SK-N-MC (cell line): Measurements from ENCODE around the gene B3GNT7.

Source experiments
- EZH2 ChIP-seq: fragments of 200-600 bp; sonication (generic); IDR thresholded peaks from one replicate; pipeline ENCODE4 v1.6.1; 2017; ENCODE audit warnings: antibody characterized with exemption
- FOXP2 ChIP-seq: optimal IDR thresholded peaks from 2 replicates; pipeline ENCODE3; 2011; ENCODE audit warnings: mild to moderate bottlenecking, moderate library complexity; ENCODE audit not compliant: insufficient read depth; ENCODE audit errors: extremely low read length, control extremely low read depth
- POLR2AphosphoS5 ChIP-seq: IDR thresholded peaks from 2 replicates; pipeline ENCODE4 v1.6.1; 2012; ENCODE audit warnings: mild to moderate bottlenecking, low read depth, low read length, borderline replicate concordance

- TF ChIP-seq EZH2 (no peak), POLR2AphosphoS5 (no peak), FOXP2 (no peak)
Observed at GRCh38 chr2:231348173-231348572, 47.3 kb upstream of the B3GNT7 start.
